ENCODE data around the gene FRY.

DNA sequence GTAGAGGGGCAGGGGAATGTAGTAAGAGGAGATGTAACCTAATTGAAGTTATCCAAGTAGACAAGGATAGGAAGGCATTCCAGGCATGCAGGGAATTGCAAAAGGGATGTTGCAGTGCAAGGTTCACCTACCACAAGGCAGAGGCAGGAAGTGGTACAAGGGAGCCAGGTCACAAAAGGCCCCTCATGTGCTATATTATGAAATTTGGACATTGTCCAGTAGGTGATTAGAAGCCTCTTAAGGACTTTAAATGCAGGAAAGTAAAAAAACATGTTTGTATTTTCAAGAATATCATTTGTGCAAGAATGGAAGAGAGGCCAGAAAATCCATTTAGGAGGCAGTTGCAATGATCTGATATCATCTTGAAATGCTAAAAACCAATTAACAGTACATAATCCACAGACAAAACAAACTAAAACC is 111.4 kb downstream of the FRY start:
- TF ChIP-seq, protein P1, sequence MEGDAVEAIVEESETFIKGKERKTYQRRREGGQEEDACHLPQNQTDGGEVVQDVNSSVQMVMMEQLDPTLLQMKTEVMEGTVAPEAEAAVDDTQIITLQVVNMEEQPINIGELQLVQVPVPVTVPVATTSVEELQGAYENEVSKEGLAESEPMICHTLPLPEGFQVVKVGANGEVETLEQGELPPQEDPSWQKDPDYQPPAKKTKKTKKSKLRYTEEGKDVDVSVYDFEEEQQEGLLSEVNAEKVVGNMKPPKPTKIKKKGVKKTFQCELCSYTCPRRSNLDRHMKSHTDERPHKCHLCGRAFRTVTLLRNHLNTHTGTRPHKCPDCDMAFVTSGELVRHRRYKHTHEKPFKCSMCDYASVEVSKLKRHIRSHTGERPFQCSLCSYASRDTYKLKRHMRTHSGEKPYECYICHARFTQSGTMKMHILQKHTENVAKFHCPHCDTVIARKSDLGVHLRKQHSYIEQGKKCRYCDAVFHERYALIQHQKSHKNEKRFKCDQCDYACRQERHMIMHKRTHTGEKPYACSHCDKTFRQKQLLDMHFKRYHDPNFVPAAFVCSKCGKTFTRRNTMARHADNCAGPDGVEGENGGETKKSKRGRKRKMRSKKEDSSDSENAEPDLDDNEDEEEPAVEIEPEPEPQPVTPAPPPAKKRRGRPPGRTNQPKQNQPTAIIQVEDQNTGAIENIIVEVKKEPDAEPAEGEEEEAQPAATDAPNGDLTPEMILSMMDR (conservative IDR thresholded peaks at IDR 0.05) = no peak
- TF ChIP-seq EZH2 (IDR thresholded peaks at IDR 0.05; ENCODE audit: low read depth) = no peak

Data from PC-9 (cell line).